WERI-Rb-1 (cell line): Measurements from ENCODE around the gene TRPM6.

Experiments used
- DNase-seq: peaks from one replicate; pipeline ENCODE4 v3.0.0-alpha.2; 2020
- H3K27ac ChIP-seq: fragments of 250-450 bp; sonication (Bioruptor Pico); 2 replicates; pipeline ENCODE4 v1.5.1; 2020; ENCODE audit warnings: mild to moderate bottlenecking, moderate library complexity
- H3K27me3 ChIP-seq: fragments of 250-450 bp; sonication (Bioruptor Pico); 2 replicates; pipeline ENCODE4 v1.5.1; 2021; ENCODE audit warnings: mild to moderate bottlenecking, low read depth, moderate library complexity; ENCODE audit not compliant: insufficient read depth, severe bottlenecking
- H3K36me3 ChIP-seq: fragments of 250-450 bp; sonication (Bioruptor Pico); 2 replicates; pipeline ENCODE4 v1.5.1; 2020; ENCODE audit warnings: mild to moderate bottlenecking, moderate library complexity
- H3K4me3 ChIP-seq: 2 replicates; pipeline ENCODE4 v1.5.1; 2011; ENCODE audit warnings: low read depth, mild to moderate bottlenecking, control low read depth, low read length
- H3K9me3 ChIP-seq: fragments of 250-450 bp; sonication (Bioruptor Pico); 2 replicates; pipeline ENCODE4 v1.5.1; 2021; ENCODE audit warnings: mild to moderate bottlenecking, moderate library complexity; ENCODE audit not compliant: severe bottlenecking
- TF ChIP-seq, protein P1 (sequence below): IDR thresholded peaks from 2 replicates; pipeline ENCODE4 v1.5.1; 2011; ENCODE audit warnings: low read depth, mild to moderate bottlenecking, control low read depth, inconsistent platforms, low read length

TRPM6 gene

DNA sequence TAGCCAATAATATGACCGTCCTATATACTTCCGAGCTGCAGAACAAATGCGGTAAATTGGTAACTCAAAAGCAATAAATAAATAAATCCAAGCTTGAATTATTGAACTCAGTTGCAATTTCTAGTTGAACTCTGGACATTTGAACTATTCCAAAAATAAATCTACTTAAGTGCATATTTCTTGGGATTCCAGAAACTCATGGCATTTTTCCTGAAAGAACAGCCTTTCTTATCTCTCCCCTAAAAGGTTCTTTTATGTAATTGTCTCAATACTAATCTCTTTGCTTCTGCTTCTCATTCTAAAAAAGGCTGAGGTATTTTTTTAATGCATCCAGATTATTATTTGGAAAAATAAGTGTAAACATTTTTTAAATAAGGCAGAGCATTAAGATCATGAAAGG lies 131.7 kb downstream of the TRPM6 start:
- no peaks in the 10 kb centered on the region for H3K36me3 ChIP-seq
- no peaks in the 10 kb centered on the region for H3K27me3 ChIP-seq
- H3K27ac ChIP-seq = no peak overlapping the region
- no peak for DNase-seq
- no peaks in the 10 kb centered on the region for H3K9me3 ChIP-seq
- TF ChIP-seq, protein P1, sequence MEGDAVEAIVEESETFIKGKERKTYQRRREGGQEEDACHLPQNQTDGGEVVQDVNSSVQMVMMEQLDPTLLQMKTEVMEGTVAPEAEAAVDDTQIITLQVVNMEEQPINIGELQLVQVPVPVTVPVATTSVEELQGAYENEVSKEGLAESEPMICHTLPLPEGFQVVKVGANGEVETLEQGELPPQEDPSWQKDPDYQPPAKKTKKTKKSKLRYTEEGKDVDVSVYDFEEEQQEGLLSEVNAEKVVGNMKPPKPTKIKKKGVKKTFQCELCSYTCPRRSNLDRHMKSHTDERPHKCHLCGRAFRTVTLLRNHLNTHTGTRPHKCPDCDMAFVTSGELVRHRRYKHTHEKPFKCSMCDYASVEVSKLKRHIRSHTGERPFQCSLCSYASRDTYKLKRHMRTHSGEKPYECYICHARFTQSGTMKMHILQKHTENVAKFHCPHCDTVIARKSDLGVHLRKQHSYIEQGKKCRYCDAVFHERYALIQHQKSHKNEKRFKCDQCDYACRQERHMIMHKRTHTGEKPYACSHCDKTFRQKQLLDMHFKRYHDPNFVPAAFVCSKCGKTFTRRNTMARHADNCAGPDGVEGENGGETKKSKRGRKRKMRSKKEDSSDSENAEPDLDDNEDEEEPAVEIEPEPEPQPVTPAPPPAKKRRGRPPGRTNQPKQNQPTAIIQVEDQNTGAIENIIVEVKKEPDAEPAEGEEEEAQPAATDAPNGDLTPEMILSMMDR = no peak
- H3K4me3 ChIP-seq = no peak overlapping the region

DNA sequence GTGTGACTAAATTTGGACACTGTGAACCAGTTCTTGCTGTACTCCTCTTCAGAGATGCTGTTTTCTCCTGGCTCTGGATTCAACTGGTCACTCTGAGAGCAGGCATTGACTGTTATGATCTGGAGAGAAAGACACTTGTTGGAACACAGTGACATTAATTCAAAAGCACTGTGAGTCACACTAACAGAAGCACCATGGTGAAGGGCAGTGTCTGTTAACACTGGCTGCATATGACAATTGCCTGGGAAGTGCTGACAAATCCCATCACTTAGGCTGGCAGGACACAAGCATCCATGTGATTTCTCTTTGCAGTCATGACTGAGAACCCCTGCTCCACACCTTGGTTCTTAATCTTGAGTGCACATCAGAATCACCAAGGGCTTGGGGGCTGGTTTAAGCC lies 132.4 kb downstream of the TRPM6 start:
- no peaks in the 10 kb centered on the region for H3K36me3 ChIP-seq
- TF ChIP-seq, protein P1 = no peak
- no peaks in the 10 kb centered on the region for H3K9me3 ChIP-seq
- no peak overlapping the region for H3K4me3 ChIP-seq
- H3K27me3 ChIP-seq = no peaks in the 10 kb centered on the region
- no peak for DNase-seq
- H3K27ac ChIP-seq = no peak overlapping the region

DNA sequence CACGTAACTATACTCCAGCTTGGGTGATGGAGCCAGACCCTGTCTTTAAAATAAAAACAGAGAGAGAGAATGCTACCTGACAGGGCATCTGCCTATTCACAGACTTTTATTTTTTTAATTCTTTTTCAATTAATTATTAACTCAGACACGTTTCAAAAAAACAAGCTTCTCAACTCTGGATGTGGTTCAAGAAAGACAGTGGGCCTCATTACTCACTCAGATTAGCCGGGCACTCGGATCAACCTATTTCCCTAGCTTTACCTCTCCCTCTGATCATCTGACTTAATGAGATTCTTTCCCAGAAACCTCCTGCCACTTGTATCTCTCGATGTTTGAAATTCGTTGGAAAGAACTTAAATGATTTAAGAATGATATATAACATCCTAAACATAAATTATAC lies 134.1 kb downstream of the TRPM6 start:
- no peaks in the 10 kb centered on the region for H3K36me3 ChIP-seq
- H3K27me3 ChIP-seq = no peaks in the 10 kb centered on the region
- no peaks in the 10 kb centered on the region for H3K9me3 ChIP-seq
- no peak overlapping the region for H3K4me3 ChIP-seq
- TF ChIP-seq, protein P1 = no peak
- DNase-seq = peak; percentile 30
- H3K27ac ChIP-seq = no peak overlapping the region

DNA sequence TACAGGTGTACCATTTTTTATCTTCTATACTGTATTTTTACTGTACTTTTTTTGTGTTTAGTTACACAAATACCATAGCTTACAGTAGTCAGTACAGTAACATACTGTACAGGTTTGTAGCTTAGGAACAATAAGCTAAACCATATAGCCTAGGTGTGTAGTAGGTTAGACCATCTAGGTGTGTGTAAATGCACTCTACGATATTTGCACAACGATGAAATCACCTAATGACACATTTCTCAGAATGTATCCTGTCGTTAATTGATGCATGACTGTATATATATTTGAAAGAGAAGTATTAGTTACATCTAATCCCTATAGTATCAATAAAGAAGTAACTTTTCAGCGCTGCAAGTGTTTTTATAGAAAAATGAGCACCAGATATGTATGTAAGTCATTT lies 138.8 kb downstream of the TRPM6 start:
- Histone ChIP-seq H3K27ac (no peak overlapping the region), H3K36me3 (no peaks in the 10 kb centered on the region), H3K9me3 (no peaks in the 10 kb centered on the region), H3K4me3 (no peak overlapping the region), H3K27me3 (no peaks in the 10 kb centered on the region)
- TF ChIP-seq, protein P1 = no peak
- DNase-seq = no peak

DNA sequence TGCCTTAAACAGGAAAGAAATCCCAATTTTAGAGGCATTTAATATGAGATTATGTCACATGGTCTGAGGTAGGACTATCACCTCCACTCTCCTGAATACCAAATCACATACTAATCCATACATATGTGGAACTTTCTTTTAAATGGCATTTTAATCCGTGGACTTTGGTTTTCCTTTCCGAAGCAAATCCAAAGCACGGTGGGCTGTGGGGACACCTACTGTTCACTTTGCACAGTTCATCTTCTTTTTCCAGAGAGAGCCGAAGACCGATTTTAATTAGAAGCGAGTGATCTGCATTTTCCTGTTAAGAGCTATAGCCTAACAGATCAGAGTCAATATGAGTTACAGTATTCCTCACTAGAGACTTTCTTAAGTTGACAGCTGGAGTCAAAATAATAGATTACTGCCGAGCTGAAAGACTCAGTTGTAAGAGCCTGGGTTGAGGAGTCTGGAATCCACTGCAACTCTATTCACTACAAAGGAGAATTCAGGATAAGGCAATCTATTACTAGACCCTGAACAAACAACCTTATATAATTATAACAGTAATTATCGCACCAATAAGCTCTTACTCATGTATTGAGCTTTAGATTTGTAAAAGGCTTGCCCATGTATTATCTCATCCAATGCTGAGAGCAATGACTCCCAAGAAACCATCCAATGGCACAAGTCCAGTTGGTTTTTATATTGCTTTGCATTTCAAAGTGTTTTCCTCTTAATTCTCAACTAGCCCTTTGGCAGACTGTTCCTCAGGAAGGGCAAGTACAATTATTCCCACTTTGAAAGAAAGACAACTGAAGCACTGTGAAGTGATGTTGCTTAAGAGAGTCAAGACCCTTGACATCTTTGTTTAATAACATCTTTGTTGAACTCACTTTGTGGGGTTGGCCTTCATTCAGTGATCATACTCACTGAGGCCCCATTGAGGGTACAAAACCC lies 144.7 kb downstream of the TRPM6 start:
- H3K27me3 ChIP-seq = no peaks in the 10 kb centered on the region
- H3K4me3 ChIP-seq = no peak overlapping the region
- H3K36me3 ChIP-seq = no peaks in the 10 kb centered on the region
- no peaks in the 10 kb centered on the region for H3K9me3 ChIP-seq
- DNase-seq = peak; percentile 64
- TF ChIP-seq, protein P1 = peak; percentile 70
- H3K27ac ChIP-seq = no peak overlapping the region
